Activated CD8-positive, alpha-beta T cell treated with anti-CD3 and anti-CD28 coated beads for 36 hours (primary cell): ENCODE data around the gene LRRC39. TPM values are rescaled to one million over a fixed set of nuclear protein-coding genes. Genes with fewer than 3 reads are reported as not detected.

Source experiments
- ATAC-seq: fragments of 200-7000 bp; cut with Tn5 transposase; one replicate; pipeline ENCODE4 v1.10.0; 2021; ENCODE audit warnings: mild to moderate bottlenecking, moderate library complexity
- CTCF ChIA-PET: fragments of 350-600 bp; sonication (Branson Sonifier 250); formaldehyde crosslinking; loops from one replicate; lab custom pipeline; 2021; ENCODE audit warnings: antibody characterized with exemption; lab: Charles Lee
- POLR2A ChIA-PET: fragments of 350-600 bp; sonication (Branson Sonifier 250); formaldehyde crosslinking; loops from one replicate; lab custom pipeline; 2021; ENCODE audit warnings: antibody characterized with exemption; lab: Charles Lee
- DNase-seq: peaks from one replicate; pipeline ENCODE4 v3.0.0-alpha.2; 2020
- H3K27ac Mint-ChIP-seq: one replicate; pipeline ENCODE4 v1.8.0; 2021; ENCODE audit warnings: mild to moderate bottlenecking, mixed read lengths
- H3K27me3 Mint-ChIP-seq: one replicate; pipeline ENCODE4 v1.8.0; 2021; ENCODE audit warnings: mixed read lengths
- H3K36me3 Mint-ChIP-seq: one replicate; pipeline ENCODE4 v1.8.0; 2021; ENCODE audit warnings: low read depth, mixed read lengths
- H3K4me1 Mint-ChIP-seq: one replicate; pipeline ENCODE4 v1.8.0; 2021; ENCODE audit warnings: low read depth, mixed read lengths
- H3K4me3 Mint-ChIP-seq: one replicate; pipeline ENCODE4 v1.8.0; 2021; ENCODE audit warnings: mild to moderate bottlenecking, moderate library complexity, mixed read lengths
- H3K9me3 Mint-ChIP-seq: one replicate; pipeline ENCODE4 v1.8.0; 2021; ENCODE audit warnings: mixed read lengths
- CTCF ChIP-seq: fragments of 200-600 bp; IDR thresholded peaks from one replicate; pipeline ENCODE4 v1.8.0; 2022; ENCODE audit warnings: antibody characterized with exemption, mild to moderate bottlenecking
- intact Hi-C: fragments of 100-400 bp; cut with micrococcal nuclease; formaldehyde crosslinking; loops from one replicate; pipeline ENCODE4 v1.10.0; 2022
- total RNA-seq, 2 experiments: library from RNA; stranded (reverse); gene quantifications; one replicate each; pipeline ENCODE4 v1.2.3, GENCODE V29; 2021

LRRC39 gene
- total RNA-seq, 2 experiments from 2014 or later: 0.34 to 0.92 TPM

GRCh38 chr1:100142343-100142742 lies 35.7 kb downstream of the LRRC39 start:
- ChIA-PET CTCF (interaction anchor here (1.2 kb wide), 1 partner anchor 9 kb away, joined by 3 read pairs; the partner anchor contains the start of genes SASS6 and TRMT13), POLR2A (no interaction called here)
- TF ChIP-seq CTCF: no peak
- H3K9me3 Mint-ChIP-seq: no peaks in the 10 kb centered on the region
- DNase-seq (no peak), ATAC-seq (no peak)
- no peak overlapping the region for H3K4me3 Mint-ChIP-seq
- no peak overlapping the region for H3K27ac Mint-ChIP-seq
- no peaks in the 10 kb centered on the region for H3K27me3 Mint-ChIP-seq
- H3K4me1 Mint-ChIP-seq: peaks cover 2% of the 10 kb centered on the region
- intact Hi-C loops: loop anchor here (10.0 kb wide), 1 partner anchor 122 kb away; the partner anchor contains the start of gene RTCA
- peaks cover 30% of the 10 kb centered on the region for H3K36me3 Mint-ChIP-seq

GRCh38 chr1:100141192-100141591 lies 36.9 kb downstream of the LRRC39 start:
- H3K4me1 Mint-ChIP-seq: peaks cover 2% of the 10 kb centered on the region
- ChIA-PET POLR2A (no interaction called here), CTCF (interaction anchor here (1.2 kb wide), 1 partner anchor 8 kb away, joined by 3 read pairs; the partner anchor contains the start of genes SASS6 and TRMT13)
- H3K36me3 Mint-ChIP-seq: peaks cover 29% of the 10 kb centered on the region
- H3K4me3 Mint-ChIP-seq: no peak overlapping the region
- H3K9me3 Mint-ChIP-seq: no peaks in the 10 kb centered on the region
- intact Hi-C loops: loop anchor here (10.0 kb wide), 1 partner anchor 124 kb away; the partner anchor contains the start of gene RTCA
- ATAC-seq: no peak
- no peak overlapping the region for H3K27ac Mint-ChIP-seq
- DNase-seq: no peak
- no peak for TF ChIP-seq CTCF
- H3K27me3 Mint-ChIP-seq: no peaks in the 10 kb centered on the region

GRCh38 chr1:100137602-100138001 lies 40.5 kb downstream of the LRRC39 start:
- H3K9me3 Mint-ChIP-seq: no peaks in the 10 kb centered on the region
- no peak overlapping the region for H3K27ac Mint-ChIP-seq
- ChIA-PET POLR2A (interaction anchor here (0.7 kb wide), 1 partner anchor 55 kb away, joined by 4 read pairs; no protein-coding TSS in a partner anchor), CTCF (no interaction called here)
- ATAC-seq (no peak), DNase-seq (no peak)
- intact Hi-C loops: loop anchor here (10.0 kb wide), 2 partner anchors 217 to 333 kb away; partner anchors contain the start of gene CDC14A
- no peaks in the 10 kb centered on the region for H3K27me3 Mint-ChIP-seq
- no peak for TF ChIP-seq CTCF
- H3K4me1 Mint-ChIP-seq: peaks cover 15% of the 10 kb centered on the region
- peaks cover 25% of the 10 kb centered on the region for H3K36me3 Mint-ChIP-seq
- no peak overlapping the region for H3K4me3 Mint-ChIP-seq

- ChIA-PET POLR2A (no interaction called here), CTCF (no interaction called here)
- Mint-ChIP-seq H3K36me3 (peaks cover 22% of the 10 kb centered on the region), H3K4me3 (peak overlapping the region; percentile 7), H3K9me3 (no peaks in the 10 kb centered on the region), H3K27ac (no peak overlapping the region), H3K4me1 (peaks cover 33% of the 10 kb centered on the region), H3K27me3 (no peaks in the 10 kb centered on the region)
- DNase-seq (no peak), ATAC-seq (no peak)
- TF ChIP-seq CTCF: no peak
- intact Hi-C loops: loop anchor here (5.0 to 10.0 kb wide), 4 partner anchors 98 to 330 kb away; partner anchors contain the start of gene CDC14A
These were observed 43.2 kb downstream of the LRRC39 start for GRCh38 chr1:100134872-100135271.
